NK-92 (cell line): ENCODE results near the gene RPH3AL.
"Not testable (repeated sequence)": the region's sequence is repeated elsewhere in the genome, so short reads cannot be mapped to it uniquely, and the experiment has no call there.

Experiments used
- DNase-seq: peaks from one replicate; lab custom pipeline; 2025; ENCODE audit not compliant: unreplicated experiment; lab: John Stamatoyannopoulos, UW

RPH3AL gene

DNA sequence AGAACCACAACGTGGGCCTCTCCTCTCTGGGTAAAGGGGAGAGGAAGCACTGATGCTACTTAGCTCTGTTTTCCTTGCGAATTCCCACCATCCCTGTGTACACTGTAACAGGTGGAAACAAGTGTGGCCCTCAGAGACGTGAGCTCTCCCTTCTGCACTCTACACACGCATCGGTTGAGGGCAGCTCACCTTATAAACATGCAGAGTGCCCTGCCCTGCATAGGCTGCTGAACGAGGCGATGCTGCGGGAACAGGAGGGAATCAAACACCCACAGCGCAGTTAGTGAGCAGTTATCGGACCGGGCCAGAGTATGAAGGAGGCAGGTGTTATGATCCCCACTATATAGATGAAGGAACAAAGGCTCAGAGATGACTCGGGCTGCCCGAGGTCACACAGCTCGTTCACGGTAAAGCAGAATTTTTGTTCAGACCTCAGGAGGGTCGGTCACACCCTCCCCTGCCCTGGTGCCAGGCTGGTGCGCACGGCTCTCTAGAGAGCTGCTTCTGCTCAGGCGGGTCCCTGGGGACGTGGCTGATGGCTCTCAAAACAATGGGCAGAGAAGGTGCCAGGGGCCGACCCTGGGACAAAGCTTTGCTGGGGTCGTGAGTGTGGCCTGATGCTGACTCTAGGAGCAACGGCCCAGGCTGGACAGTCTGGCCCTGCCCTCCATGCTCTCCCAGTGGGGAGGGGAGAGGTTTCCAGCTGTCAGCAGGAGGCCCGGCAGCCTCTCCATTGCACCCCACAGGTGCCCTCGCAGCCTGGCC is 68.5 kb downstream of the RPH3AL start:
- no peak for DNase-seq

DNA sequence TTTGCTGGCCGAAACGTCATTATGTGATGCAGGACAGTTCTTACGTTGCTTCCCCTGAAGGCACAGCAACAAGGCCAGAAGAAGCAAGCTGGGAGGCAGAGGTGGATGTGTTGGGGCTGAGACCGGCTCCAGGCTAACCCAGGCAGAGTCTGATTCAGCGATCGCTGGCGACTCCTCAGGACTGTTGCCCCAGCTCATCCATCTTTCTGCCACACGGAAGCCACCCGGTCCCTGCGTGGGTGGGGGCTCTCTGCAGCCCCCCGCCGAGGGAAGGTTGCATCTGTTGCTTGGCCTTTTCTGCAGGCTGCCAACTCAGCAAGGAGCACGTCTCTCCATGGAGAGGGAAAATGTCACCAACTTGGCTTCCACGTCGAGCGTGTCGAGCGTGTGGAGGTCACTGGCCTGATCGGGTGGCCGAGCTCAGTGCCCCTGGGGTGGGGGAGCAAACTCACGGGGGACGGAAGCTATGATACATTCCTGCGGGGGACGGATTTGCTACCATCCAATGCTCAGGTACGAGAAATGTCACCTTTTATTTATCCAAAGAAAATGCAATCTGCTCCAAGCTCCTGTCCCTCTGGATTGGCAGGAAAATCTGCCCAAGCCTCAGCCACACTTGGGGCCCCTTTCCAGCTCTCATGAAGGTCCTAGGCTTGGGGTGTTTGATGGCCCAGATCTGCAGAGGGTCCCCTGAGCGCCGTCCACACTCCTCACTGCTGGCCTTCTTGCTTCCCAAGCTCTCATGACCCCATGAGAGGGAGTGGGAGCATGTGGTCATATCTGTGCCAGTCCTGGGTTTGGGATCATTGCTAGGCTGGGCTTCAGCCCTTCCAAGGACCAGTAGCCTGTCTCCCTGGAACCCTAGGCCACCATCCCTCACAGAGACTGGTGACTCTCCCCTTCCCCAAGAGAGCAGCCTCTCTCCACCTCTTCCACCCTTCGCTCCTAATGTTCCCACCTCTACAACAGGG is 69.4 kb downstream of the RPH3AL start:
- DNase-seq, result no peak

DNA sequence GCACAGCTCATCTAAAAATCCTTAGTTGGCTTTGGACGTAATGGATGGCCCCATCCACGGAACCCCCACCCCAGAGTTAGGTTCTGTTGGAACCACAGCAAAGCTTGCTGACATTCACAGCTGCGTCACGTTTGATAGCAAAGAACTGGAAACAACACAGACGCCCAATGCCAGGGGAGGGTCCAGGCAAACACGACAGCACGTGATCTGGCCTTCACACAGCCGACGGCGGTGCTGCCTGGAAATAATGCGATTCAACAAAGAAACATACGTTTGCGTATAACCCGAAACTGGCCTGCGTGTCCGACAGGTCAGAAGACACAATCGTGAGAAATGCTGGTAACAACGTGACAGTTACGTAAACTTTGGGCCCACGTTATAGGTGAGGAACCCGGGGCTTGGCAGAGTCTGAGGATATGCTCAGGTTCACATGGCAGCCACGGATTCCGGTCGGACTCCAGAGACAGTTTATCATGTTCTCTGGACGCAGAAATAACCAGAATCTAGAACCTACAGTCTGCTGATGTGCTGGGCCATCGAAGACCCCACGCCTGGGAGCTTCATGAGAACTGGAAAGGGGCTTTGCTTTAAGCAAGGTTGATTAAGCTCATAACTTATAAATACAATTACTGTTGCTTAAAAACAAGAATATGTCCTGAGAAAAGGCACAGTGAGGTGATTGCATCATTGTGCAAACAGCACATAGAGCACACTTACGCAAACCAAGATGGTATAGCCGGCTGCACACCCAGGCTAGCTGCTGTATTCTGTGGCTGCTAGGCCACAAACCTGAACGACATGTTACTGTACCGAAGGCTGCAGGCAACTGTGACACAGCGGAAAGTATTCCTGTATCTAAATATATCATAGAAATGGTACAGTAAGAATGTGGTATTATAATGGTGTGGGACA is 70.4 kb downstream of the RPH3AL start:
- DNase-seq, result no peak

DNA sequence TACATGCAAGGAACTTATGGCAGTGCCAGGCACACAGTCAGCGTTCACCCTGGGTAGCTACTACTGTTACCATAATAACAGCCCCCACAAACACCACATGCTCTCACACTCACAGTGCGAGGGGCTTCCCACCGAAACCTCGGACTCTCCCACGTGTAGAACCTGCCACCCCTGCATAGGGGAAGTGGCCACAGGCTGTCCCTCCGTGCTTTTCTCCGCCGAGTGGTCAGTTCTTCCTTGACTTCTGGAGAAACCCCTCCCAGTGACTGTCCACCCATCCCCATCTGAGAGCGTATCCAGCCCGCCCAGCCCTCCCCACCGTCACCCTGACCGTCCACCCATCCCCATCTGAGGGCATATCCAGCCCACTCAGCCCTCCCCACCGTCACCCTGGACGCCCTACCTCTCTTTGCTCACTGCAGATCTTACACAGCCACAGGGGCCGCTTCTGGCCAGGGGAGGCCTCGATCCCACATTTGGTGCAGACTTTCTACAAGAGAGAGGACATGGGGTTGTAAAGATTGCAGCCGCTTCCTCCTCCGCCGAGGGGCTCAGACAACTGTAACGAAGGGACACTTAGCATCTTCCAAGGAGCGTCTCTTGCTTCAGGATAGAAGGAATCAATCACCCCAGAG is 71.1 kb downstream of the RPH3AL start:
- DNase-seq, result no peak

DNA sequence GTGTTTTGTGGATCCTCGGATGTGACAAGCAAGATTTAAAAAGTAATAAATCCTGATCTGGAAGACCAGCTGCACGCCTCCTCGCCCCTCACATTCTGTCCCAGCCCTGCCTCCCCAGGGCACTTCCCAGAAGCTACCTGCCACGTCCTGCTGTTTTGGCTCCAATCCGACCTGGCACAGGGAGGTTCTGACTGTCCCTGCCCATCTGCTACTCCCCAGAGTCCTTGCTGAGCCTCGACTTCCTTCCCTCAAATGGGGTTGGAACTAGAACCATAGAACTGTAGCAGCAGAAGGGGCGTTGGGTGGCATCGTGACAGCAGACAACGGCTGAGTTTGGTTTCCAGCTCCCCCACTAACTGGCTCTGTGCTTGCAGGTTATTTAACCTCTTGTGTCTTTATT is 71.7 kb downstream of the RPH3AL start:
- DNase-seq, result no peak

DNA sequence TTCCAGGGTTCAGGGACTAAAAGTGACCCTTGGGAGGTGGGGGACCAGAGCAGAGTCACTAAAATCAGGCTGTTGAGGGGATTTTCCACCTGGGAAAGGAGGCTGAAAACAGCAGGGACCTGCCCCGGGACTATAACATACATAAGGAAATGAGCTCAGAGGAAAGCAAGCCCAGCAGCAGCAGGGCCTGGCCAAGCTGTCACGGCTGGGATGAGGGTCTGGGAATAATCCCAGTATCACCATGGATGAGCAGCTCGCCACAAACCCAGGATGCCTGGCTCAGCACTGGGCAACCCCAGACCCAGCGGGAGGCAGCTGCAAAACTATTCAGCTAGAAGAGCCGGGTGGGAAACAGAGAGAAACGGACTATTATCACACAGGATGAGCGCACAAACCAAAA is 72.4 kb downstream of the RPH3AL start:
- no peak for DNase-seq

DNA sequence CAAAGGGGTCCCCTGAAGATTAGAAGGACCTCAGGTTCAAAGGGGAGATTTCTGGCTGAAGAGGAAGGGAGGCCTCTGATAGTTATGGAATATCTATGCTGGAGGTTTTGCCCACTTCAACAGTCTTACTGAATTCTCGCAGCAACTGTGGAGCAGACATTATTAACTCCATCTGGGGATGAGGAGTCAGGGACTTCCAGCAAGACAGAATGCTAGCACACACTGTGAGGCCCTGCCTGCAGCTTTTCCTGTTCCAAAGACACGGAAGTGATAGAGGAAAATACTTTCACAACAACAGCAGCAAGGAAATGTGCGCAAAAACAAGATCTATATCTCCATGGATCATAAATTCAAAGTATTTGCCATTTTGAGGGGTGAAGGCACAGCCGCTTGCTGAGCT is 72.8 kb downstream of the RPH3AL start:
- DNase-seq, result no peak

DNA sequence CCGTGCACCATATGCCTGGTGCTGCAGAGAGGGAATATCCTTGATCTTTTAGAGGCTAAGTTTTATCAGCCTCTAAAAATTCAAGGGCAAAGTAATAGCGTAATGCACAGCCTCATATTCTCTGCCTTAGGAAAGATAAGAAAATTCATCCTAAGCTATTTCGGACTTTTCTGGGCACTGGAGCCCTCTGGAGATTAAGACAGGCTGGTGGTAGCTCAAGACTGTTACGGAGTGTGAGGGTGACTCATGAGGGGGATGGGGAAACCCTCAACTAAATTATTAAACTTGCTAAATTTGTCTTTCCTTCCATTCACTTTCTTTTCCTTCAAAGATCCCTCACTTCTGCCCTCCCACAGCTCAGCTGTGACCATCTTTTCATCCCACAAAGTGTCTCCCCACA is 73.3 kb downstream of the RPH3AL start:
- no peak for DNase-seq

DNA sequence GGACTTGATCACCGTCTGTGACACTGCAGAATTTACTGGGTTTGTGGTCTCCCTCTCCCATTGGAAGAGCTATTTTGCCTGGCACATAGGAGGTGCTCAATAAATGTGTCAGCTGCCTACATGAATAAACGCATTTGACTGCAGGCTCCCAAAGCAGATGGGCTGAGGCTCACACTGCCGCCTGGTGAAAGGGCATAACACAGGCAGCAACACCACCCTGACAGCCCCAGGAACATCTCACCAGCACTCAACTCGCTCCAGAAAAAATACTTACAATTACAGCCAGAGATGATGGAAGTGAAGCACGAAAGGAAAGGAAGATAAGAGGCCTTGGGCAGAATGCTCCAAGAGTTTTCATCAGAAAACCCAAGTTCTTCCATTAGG is 73.9 kb downstream of the RPH3AL start:
- no peak for DNase-seq

DNA sequence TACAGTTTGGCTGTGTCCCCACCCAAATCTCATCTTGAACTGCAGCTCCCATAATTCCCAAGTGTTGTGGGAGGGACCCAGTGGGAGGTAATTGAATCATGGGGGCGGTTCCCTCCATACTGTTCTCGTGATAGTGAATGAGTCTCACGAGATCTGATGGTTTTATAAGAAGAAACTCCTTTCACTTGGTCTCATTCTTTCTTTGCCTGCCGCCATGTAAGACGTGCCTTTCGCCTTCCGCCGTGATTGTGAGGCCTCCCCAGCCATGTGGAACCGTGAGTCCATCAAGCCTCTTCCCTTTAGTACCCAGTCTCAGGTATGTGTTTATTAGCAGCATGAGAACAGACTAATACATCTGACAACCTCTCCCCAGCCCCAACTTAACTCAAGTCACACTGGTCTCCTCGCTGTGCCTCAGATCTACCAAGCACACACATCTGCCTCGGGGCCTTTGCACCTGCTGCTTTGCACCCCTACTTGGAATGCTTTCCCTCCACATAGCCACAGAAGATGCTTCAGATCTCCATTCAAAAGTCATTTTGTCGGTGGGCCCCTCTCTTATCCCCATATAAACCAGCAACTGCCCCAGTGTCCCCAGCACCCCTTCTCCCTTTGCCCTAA is 74.4 kb downstream of the RPH3AL start:
- no peak for DNase-seq

DNA sequence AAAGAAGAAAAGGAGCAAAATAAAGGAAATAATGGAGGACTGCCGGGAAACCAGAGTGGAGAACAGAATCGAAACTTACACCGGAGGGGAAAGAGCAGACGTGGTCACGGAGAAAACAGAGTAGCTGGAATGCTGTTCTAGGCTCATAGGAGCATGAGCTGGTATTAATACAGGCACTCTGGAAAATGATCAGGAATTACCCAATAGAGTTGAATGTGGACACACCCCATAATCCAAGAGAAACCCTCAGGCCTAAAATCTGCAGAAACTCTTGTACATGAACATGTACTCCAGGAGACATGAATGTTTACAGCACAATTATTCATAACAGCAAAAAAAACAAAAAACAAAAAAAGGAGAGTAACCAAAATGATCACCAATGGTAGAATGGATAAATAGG is 77.7 kb downstream of the RPH3AL start:
- no peak for DNase-seq

DNA sequence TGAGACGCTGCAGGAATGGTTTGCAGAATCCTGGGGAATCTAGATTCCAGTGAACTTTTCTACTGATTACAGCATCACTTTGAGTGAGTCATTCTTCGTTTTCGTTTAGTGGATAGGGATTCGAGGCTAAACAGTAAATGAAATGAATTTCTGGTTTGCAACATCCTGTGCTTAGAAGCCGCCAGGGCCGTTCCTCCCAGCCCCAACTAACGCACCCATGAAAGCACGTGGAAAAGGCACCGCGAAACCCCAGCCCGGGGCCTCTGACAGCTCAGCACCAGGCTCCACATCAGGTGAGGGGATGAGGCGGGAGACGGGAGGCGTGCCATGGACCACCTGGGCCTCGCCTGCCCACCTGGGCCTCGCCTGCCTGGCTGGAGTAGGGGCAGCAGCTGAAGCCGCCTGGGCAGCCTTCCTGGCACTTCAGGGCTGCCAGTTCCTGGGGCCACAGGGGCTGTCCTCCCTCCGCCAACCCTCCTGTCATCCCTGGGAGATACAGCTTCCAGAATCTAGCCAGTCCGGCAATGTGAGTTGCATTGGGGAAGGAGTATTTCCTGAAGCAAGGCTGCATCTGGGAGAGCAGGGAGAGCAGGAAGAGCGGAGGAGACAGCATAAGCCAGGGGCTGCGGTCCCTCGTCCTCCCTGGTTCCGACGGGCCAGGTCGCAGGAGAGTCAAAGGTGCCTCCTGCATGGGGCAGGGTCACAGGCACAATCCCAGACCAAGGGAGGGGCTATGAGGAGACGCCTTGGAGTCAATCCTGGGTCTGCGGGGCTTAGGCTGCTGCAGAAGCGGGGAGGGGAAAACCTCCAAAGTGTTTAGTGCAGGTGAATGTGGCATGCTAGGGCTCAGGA is 78.4 kb downstream of the RPH3AL start:
- no peak for DNase-seq

DNA sequence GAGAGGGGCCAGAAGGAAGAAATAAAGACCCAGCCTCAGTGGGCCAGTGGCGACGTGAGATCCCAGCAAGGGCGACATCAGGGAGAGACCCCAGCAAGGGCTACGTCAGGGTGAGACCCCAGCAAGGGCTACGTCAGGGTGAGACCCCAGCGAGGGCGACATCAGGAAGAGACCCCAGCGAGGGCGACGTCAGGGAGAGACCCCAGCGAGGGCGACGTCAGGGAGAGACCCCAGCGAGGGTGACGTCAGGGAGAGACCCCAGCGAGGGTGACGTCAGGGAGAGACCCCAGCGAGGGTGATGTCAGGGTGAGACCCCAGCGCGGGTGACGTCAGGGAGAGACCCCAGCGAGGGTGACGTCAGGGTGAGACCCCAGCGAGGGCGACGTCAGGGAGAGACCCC is 79.8 kb downstream of the RPH3AL start:
- not testable (repeated sequence) for DNase-seq

DNA sequence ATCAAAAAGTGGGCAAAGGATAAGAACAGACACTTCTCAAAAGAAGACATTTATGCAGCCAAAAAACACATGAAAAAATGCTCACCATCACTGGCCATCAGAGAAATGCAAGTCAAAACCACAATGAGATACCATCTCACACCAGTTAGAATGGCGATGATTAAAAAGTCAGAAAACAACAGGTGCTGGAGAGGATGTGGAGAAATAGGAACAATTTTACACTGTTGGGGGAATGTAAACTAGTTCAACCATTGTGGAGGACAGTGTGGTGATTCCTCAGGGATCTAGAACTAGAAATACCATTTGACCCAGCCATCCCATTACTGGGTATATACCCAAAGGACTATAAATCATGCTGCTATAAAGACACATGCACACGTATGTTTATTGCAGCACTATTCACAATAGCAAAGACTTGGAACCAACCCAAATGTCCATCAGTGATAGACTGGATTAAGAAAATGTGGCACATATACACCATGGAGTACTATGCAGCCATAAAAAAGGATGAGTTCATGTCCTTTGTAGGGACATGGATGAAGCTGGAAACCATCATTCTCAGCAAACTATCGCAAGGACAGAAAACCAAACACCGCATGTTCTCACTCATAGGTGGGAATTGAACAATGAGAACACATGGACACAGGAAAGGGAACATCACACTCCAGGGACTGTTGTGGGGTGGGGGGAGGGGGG is 80.5 kb downstream of the RPH3AL start:
- DNase-seq, result not testable (repeated sequence)

DNA sequence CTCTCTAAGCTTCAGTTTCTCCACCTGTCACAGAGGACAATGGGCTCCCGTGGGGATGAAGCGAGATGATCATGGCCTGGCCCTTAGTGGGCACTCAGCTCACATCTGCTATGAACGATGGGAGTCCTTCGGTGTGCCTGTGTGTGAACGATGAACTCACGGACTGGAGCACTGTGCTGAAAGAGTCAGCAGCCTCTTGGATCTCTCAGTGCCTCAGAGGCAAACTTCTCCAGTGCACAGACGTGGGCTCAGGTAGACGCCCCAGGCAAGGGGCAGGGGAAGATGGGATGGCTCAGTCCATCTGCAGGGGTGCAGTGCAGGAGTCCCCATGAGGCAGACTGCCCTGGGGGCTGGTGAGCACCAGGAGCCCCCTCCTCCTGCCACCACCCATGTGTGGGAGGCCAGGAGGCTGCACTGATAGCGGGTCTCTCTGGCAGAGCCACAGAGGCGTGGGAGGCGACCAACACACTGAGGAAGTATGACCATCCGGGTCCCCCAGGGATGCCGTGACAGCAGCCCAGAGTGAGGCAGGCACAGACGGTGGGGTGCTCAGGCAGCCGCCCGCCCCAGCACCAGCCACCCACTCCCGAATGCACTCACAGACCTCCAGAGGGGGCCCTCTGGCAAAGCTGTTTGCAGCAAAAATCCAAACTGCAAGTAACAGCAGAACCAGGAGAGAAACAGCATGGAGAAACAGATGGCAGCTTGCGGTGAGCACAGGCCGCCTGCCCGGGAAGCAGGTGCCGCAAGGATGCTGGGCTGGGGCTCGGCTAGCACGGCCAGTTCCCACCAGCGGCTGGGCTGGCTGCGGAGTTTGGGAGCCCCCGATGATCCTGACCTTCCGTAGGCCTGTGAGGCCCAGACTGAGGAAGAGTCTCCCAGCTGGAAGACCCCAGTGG is 82.7 kb downstream of the RPH3AL start:
- no peak for DNase-seq

DNA sequence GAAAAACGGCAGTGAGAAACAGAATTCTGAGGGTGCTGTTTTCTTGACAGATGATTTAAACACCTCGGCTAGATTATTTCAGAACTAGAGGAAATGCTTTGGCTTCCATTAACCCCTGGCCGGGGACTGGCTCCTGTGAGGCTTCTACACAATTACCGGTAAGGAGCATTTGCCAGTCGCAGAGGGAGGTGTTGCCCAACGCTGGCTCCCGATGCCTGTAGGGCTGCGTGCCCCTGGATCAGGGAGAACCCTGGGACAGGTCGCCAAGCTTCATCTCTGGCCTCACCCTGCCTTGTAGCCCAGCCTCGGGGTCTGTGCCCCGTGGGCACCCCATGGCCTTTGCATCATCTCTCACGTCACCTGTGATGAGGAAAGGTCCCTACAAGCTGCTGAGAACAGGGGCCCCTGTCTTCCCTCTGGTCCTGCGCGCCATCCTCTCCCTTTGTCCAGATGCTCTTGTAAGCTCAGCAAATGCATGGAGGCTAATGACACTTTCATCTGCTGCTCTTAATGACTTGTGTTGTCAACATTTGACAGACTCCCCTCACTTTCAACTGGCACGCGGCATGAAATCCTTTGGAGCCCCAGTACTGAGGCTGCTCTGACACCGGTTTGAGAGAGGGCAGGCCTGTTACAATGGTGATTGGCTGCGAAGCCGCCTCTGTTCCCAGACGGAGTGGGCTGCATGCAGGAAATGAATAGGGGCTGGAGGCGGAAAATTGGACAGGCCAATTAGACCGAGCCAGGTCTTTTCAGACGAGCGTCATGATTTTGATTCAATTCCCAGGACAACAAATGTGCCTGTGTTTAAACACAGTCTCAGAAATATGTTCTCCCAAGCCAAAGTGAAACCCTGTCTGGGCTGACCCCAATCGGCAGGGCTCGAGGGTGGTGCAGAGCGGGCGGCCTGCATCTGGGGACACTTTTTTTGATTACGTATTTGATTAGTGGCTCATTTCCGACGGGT is 85.6 kb downstream of the RPH3AL start:
- no peak for DNase-seq

DNA sequence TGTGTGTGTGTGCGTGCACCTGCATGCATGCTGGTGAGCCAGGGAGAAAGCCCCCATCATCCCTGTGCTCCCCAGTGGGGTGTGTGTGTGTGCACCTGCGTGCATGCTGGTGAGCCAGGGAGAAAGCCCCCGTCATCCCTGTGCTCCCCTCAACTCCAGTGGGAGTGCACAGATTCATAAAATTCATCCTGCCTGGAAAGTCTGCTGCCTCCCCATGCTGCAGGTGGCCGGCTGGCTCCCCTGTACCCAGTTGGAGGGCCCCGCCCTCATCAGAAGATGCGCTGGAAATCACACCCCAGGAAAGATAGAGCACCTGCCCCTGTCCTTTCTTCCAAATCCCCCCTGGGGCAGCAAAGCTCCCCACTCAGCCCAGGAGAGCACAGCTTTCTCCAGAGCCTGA is 86.4 kb downstream of the RPH3AL start:
- DNase-seq, result no peak
